Testis (tissue), 2 donors: ENCODE results near the gene KANSL1L.

Experiments used
- CTCF ChIP-seq, 3 experiments: fragments of 450-650 bp in 2 of 3; fragments of 200-600 bp in 1 of 3; sonication (generic) in 1 of 3; IDR thresholded peaks; one replicate each; pipeline ENCODE4 v1.5.1; 2016 to 2019; ENCODE audit warnings: antibody characterized with exemption in 3 of 3, mild to moderate bottlenecking in 2 of 3, moderate library complexity in 1 of 3
- POLR2A ChIP-seq: fragments of 450-650 bp; IDR thresholded peaks from one replicate; pipeline ENCODE4 v1.6.1; 2017; ENCODE audit warnings: antibody characterized with exemption, mild to moderate bottlenecking, moderate library complexity

GRCh38 chr2:210094787-210095186 lies 76.4 kb downstream of the KANSL1L start:
- no peak for TF ChIP-seq CTCF (IDR thresholded peaks at IDR 0.05)
- TF ChIP-seq POLR2A, result no peak
